NCI-H146 treated with DMSO at 0.1 percent for 48 hours (cell line): Measurements from ENCODE around the gene ECM2.

ENCODE experiments used
- DNase-seq: peaks from one replicate; lab custom pipeline; 2025; ENCODE audit not compliant: unreplicated experiment; lab: John Stamatoyannopoulos, UW

Gene ECM2

DNA sequence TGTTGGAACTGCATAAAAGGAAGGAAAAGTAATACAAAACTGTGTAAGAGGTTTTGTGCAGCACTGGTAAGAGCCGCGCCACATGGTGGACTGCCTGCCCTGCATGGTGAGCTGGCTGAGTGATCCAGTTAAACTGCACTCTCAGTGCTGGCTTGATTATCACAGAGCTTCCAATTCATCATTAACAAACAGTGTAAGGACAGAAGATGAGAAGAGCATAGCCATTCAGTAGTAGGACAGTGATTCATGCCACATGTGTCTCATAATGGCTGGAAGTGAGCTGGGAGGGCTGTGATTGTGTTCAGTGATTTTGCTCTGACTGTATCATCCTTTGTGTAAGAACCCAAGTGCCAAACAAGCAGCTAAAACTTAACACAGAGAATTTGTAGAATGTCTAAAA lies 67.6 kb downstream of the ECM2 start:
- DNase-seq = no peak

DNA sequence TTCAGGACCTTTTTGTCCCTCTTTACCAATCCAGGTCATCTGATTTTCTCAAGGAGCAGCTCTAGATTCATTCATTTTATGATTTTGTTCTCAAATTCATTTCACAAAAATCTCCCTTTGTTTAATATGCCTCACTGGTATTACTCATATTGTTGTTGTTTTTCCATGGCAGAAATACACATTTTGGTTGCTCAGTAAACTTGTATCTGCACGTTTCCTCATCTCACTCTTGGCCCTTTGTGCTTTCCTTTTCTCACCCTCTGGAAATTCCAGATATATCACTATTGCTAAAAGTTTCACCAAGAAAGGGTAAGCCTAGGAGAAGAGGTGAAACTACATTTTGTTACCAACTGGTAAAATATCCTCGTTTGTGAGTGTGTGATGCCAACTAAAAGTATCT lies 68.3 kb downstream of the ECM2 start:
- DNase-seq = no peak

DNA sequence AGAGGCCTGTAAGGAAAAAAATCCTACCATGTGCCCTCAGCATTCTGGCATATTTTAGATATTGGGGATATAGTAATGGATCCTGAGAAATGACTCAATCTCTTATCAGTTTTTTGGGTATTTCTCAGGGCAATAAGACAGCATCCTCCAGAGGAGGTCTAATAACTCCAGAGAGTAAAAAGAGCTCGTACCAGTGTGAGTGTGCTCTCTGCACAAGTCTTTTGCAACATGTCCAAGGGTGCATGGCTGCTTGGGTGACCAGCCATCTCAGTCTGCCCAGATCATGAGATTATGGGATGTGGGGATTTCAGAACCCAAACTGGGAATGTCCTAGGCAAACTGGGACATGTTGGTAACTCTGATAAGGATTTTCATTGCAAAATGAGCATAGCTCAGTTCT lies 68.7 kb downstream of the ECM2 start:
- no peak for DNase-seq

DNA sequence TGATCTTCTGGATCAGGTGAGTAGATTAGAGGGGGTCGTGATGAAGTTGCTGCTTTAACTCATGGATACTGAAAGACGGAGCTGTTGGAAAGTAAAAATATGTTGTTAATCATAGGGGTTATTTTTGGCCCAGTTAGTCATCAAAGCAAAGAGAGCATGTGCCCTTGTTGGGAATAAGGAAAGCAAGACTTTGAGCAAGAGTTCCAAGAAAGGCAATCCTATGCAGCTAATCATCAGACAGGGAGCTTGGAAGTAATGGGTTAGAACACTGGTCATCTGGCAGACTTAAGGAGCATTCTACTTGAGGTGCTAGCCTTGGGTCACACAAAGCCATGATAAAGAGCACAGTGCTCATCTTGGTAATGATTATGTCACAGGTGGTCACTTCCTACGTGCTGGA lies 71.8 kb downstream of the ECM2 start:
- DNase-seq = no peak

DNA sequence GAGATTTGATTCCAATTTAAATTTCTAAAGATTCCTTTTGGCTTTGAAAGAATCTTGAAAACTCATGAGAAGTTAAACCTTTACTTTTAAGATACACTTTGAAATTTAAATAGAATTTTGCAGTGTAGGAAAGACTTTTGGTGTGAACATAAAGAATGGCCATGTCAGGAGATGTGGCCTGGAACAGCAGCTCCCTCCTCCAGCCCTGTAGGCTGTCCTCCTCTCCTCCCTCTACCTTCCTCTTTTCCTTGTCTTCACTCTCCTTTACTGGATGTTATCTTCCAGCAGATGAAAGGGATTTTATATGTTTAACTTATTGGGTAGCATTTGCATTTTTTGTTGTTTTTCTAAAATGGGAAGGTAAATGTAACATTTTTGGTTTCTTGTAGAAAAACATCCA lies 72.4 kb downstream of the ECM2 start:
- DNase-seq = no peak

DNA sequence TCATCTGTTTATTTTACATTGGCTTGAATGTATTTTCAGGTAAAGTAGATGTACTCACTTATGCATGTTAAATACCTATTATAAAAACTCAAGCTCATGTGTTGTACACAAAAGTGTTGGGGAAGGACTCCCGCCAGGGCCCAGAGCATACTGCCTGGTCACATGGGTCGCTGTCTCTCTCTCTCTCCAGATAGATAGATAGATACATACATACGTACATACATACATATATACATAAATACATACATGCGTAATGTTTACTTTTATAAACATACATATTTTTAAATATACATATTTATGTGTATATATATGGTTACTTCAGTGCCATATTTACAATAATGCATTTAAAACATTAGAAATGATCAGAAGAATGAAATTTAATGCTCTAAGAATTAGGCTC lies 78.2 kb downstream of the ECM2 start:
- no peak for DNase-seq

DNA sequence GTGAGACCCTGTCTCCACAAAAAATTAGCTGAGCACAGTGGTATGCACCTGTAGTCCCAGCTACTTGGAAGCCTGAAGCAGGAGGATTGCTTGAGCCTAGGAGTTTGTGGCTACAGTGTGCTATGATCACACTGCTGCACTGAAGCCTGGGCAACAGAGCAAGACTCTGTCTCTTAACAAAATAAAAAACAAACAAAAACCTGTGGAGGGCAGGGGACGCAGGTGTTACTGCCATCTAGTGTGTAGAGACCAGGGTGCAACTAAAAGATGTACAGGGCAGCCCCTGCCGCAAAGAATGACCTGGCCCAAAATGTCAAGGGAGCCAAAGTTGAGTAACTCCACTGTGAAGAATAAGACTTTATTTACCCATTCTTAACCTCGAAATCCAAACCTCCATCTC lies 80.6 kb downstream of the ECM2 start:
- DNase-seq = no peak

DNA sequence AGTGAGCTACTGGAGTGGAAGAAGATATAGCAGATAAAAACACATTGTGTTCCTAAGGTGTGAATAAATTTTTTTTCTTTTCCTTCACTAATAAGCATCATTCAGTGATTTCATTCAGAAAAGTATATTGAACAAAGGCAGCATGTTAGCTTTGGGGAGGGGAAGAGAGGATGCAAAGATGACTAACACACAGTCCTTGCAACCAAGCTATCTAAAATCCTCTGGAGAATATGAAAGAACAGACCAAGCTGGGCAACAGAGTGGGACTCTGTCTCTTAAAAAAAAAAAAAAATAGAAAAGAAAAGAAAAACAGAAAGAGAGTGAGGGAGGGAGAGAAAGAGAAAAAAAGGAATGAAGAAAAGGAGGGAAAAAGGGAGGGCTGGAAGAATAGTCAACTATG lies 89.3 kb downstream of the ECM2 start:
- DNase-seq = no peak
